HepG2 (cell line): ENCODE data around the gene FAM131C. TPM values are rescaled to one million over a fixed set of nuclear protein-coding genes. Genes with fewer than 3 reads are reported as not detected.

Source experiments
- ATAC-seq: fragments of 200-7000 bp; cut with Tn5 transposase; 3 replicates; pipeline ENCODE4 v1.9.1; 2020; ENCODE audit warnings: mild to moderate bottlenecking, moderate library complexity
- BruUV-seq: library from RNA; stranded (reverse); fragments of 400-500 nt; replicated peaks from 2 replicates; lab custom pipeline; 2021; lab: Mats Ljungman, UMichigan
- CTCF ChIA-PET: fragments of 300-600 bp; formaldehyde crosslinking; extraction: SDS; loops from one replicate; lab custom pipeline; 2021; ENCODE audit warnings: low total read pairs, inconsistent platforms, low intra/inter-chr PET ratio; lab: Yijun Ruan, JAX
- POLR2A ChIA-PET: fragments of 350-600 bp; sonication (Branson Sonifier 250); formaldehyde crosslinking; loops from one replicate; lab custom pipeline; 2020; ENCODE audit warnings: antibody characterized with exemption, inconsistent platforms; lab: Yijun Ruan, JAX
- DNase-seq: peaks from one replicate; pipeline ENCODE4 v3.0.0-alpha.2; 2015; ENCODE audit warnings: low spot score
- FAIRE-seq: peaks from 3 replicates; lab custom pipeline; 2011; peaks lifted over from hg19 to GRCh38; lab: Jason Lieb, UNC
- H2AFZ ChIP-seq: one replicate; pipeline ENCODE4 v1.6.1; 2011; ENCODE audit warnings: low read length, inconsistent platforms
- H3K27ac ChIP-seq: fragments of 300-600 bp; 3 replicates; pipeline ENCODE4 v1.8.0; 2011; ENCODE audit warnings: mixed run types, mild to moderate bottlenecking, mixed read lengths, low read length, inconsistent platforms; ENCODE audit not compliant: insufficient read depth; ENCODE audit errors: extremely low read length
- H3K27me3 ChIP-seq, 2 experiments: fragments of 200-600 bp in 1 of 2; 2 replicates in 1 of 2; 3 replicates in 1 of 2; pipeline versions ENCODE4 v1.6.0 to v1.8.0; 2011; ENCODE audit warnings: low read length in 2 of 2, mild to moderate bottlenecking in 2 of 2, moderate library complexity in 2 of 2, inconsistent platforms in 1 of 2; ENCODE audit not compliant: insufficient read depth in 2 of 2, control insufficient read depth in 1 of 2
- H3K36me3 ChIP-seq, 2 experiments: fragments of 200-600 bp in 1 of 2; replicated peaks in 1 of 2; 2 replicates in 1 of 2; 3 replicates in 1 of 2; pipeline versions ENCODE4 v1.5.1 to v1.8.0; 2011; ENCODE audit warnings: low read length in 2 of 2, inconsistent platforms in 1 of 2; ENCODE audit not compliant: insufficient read depth in 2 of 2, control insufficient read depth in 1 of 2
- H3K4me1 ChIP-seq: 2 replicates; pipeline ENCODE4 v1.5.1; 2012; ENCODE audit warnings: low read length, inconsistent platforms; ENCODE audit not compliant: insufficient read depth
- H3K4me2 ChIP-seq: 2 replicates; pipeline ENCODE4 v1.6.0; 2011; ENCODE audit warnings: low read depth, low read length, inconsistent platforms
- H3K4me3 ChIP-seq, 3 experiments: fragments of 200-600 bp in 1 of 3; sonication (generic), shearing (Covaris generic) in 1 of 3; replicated peaks in 1 of 3; 2 replicates each; pipeline ENCODE4 v1.5.1; 2011 to 2016; ENCODE audit warnings: low read length in 3 of 3, inconsistent platforms in 2 of 3, low read depth in 2 of 3, mild to moderate bottlenecking in 2 of 3, control low read depth in 1 of 3, mixed read lengths in 1 of 3; ENCODE audit not compliant: insufficient read depth in 1 of 3
- H3K79me2 ChIP-seq: one replicate; pipeline ENCODE4 v1.6.1; 2011; ENCODE audit warnings: low read length, inconsistent platforms; ENCODE audit not compliant: insufficient read depth
- H3K9ac ChIP-seq: 2 replicates; pipeline ENCODE4 v1.6.0; 2011; ENCODE audit warnings: mild to moderate bottlenecking, low read depth, low read length, inconsistent platforms; ENCODE audit not compliant: insufficient read depth
- H3K9me3 ChIP-seq: 2 replicates; pipeline ENCODE4 v1.5.1; 2012; ENCODE audit warnings: mild to moderate bottlenecking, low read length
- H4K20me1 ChIP-seq: 2 replicates; pipeline ENCODE4 v1.6.0; 2011; ENCODE audit warnings: inconsistent platforms, mild to moderate bottlenecking, low read length, moderate library complexity; ENCODE audit not compliant: insufficient read depth
- CREB1 ChIP-seq, 2 experiments: fragments of 450-650 bp in 1 of 2; IDR thresholded peaks; 2 replicates each; pipeline ENCODE4 v1.6.1; 2016 to 2017; ENCODE audit warnings: control low read depth in 1 of 2, mild to moderate bottlenecking in 1 of 2, missing compliant biosample characterization in 1 of 2, missing genetic modification characterization in 1 of 2
- GABPA ChIP-seq, 2 experiments: IDR thresholded peaks; 2 replicates each; pipeline ENCODE4 v1.6.1; 2011 to 2016; ENCODE audit warnings: low read depth in 2 of 2, low read length in 1 of 2, missing biosample characterization in 1 of 2, missing genetic modification characterization in 1 of 2
- KDM5B ChIP-seq: sonication (generic); formaldehyde crosslinking; IDR thresholded peaks from 2 replicates; pipeline ENCODE4 v1.4.0; 2020; ENCODE audit warnings: missing genetic modification reagents, mild to moderate bottlenecking, borderline replicate concordance
- ZBTB21 ChIP-seq: sonication (generic); formaldehyde crosslinking; IDR thresholded peaks from 2 replicates; pipeline ENCODE4 v1.4.0; 2020; ENCODE audit warnings: missing genetic modification reagents
- ZNF768 ChIP-seq: sonication (generic); formaldehyde crosslinking; IDR thresholded peaks from 2 replicates; pipeline ENCODE4 v1.4.0; 2020; ENCODE audit warnings: missing genetic modification reagents
- WGBS: methylation state at CpG from one replicate; pipeline ENCODE4 v1.1.6; 2017; ENCODE audit warnings: low lambda C conversion rate; 5-methylcytosine and 5-hydroxymethylcytosine counted together
- in situ Hi-C: cut with HindIII; loops from 2 replicates; pipeline ENCODE4 v1.10.0; 2017; ENCODE audit warnings: low pct_unique_long_range_greater_than_20kb; ENCODE audit not compliant: extremely low pct_ligation_motif_present
- intact Hi-C: fragments of 100-400 bp; cut with micrococcal nuclease; formaldehyde crosslinking; loops from one replicate; pipeline ENCODE4 v1.10.0; 2022; ENCODE audit not compliant: unreplicated experiment
- polyA plus RNA-seq, 8 experiments: library from polyadenylated mRNA; depleted of rRNA in 3 of 8; stranded (reverse) in 7 of 8; unstranded in 1 of 8; fragments of >200 nt; fragmentation: Illumina TruSeq in 4 of 8; extraction: Trizol in 4 of 8; gene quantifications; 2 replicates each; pipeline versions ENCODE4 v1.2.1 to v1.2.3, GENCODE V29; 2011 to 2016; ENCODE audit warnings: low read depth in 4 of 8, missing spikeins in 1 of 8, mixed read lengths in 1 of 8; ENCODE audit not compliant: insufficient read depth in 1 of 8
- total RNA-seq, 5 experiments: library from RNA; depleted of rRNA; stranded (reverse); fragments of >200 nt; fragmentation: Illumina TruSeq; extraction: Trizol; gene quantifications; 2 replicates each; pipeline ENCODE4 v1.2.3, GENCODE V29; 2016; ENCODE audit warnings: low read depth in 1 of 5

Gene FAM131C
- total and polyA plus RNA-seq, 2 of the 13 experiments (the other 11 are each of a cell fraction or from before 2014, with no cell fraction given), result 0.07 TPM; not detected in 1

DNA sequence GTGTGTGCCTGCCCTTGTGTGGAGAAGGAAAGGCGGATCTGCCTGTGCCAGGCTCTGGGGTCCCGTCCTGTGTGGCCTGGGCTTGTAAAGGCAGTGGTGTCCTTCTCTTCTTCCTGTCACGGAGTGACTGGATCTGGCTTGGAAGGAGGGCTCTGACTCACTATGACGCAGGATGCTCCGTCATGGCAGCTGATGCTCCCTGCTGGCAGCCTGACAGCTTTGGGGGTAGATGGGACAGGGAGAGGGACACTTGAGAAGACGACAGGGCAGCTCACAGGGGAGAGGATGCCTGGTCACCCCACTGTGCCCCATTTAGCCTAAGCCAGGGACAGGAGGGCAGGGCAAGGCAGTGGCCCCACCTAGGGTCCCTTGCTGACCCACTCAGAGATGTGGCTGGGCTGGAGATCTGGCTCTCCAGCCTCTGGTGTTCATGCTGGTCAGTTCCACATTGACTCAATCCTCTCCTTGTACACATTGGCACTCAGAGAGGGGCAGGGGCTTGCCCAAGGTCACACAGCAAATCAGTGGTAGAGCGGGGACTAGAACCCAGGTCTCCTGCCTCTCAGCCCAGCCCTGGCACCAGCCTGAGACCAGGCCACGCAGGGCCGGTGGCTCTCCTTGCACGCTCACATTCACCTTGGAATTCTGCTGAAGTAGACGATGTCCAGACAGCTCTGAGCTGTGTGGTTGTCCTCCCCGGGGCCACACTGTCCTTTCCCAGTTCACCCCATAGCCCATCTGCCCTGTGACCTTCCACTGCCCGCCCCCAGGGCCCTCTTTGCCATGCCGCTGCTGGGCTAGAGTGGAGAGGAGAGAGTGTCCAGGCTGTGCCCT, 2.8 kb upstream of the FAM131C start:
- no TSS peak for BruUV-seq
- Histone ChIP-seq H3K9me3 (no peaks in the 10 kb centered on the region), H3K79me2 (no peaks in the 10 kb centered on the region), H3K4me3 (no peak overlapping the region), H4K20me1 (no peaks in the 10 kb centered on the region), H3K36me3 (no peaks in the 10 kb centered on the region), H3K9ac (no peak overlapping the region), H3K4me1 (peaks cover 52% of the 10 kb centered on the region), H3K27me3 (peaks cover 3 to 46% of the 10 kb centered on the region in 2 experiments), H3K4me2 (no peak overlapping the region), H2AFZ (no peak overlapping the region), H3K27ac (no peak overlapping the region)
- ChIA-PET POLR2A (no interaction called here), CTCF (interaction anchor here (1.3 kb wide), 1 partner anchor 111 kb away, joined by 4 read pairs; no protein-coding TSS in a partner anchor)
- no peak for ATAC-seq
- in situ Hi-C loops, result loop anchor here (5.0 kb wide), 2 partner anchors 106 to 166 kb away; no protein-coding TSS in a partner anchor
- DNase-seq, result no peak
- no peak for FAIRE-seq
- no peak for TF ChIP-seq GABPA (IDR thresholded peaks at IDR 0.05; ENCODE audit: low read depth, low read length)
- no peak for TF ChIP-seq GABPA (CRISPR knock-in tag; IDR thresholded peaks at IDR 0.05; ENCODE audit: low read depth)
- 0 out of 2 replicates have a peak, but pooled peaks have one; percentile 59 for TF ChIP-seq ZBTB21 (CRISPR knock-in tag)
- TF ChIP-seq KDM5B, result 0 out of 2 replicates have a peak, but pooled peaks have one; percentile 14
- TF ChIP-seq ZNF768 (CRISPR knock-in tag), result peak; percentile 95
- TF ChIP-seq CREB1 (IDR thresholded peaks at IDR 0.05), result peak; percentile 44; the same call in 1 of the 2 replicates
- no peak for TF ChIP-seq CREB1 (CRISPR knock-in tag; IDR thresholded peaks at IDR 0.05)
- intact Hi-C loops, result loop anchor here (10.0 kb wide), 1 partner anchor 69 kb away; no protein-coding TSS in a partner anchor
- WGBS, result 24% methylated on average over 11 of the region's 14 CpGs
